Endothelial cell (in vitro differentiated cells): ENCODE measurements around the gene LAMC1. TPM values are rescaled to one million over a fixed set of nuclear protein-coding genes. Genes with fewer than 3 reads are reported as not detected.

Source experiments
- DNase-seq: peaks from one replicate; pipeline ENCODE4 v3.0.0; 2021; ENCODE audit warnings: low spot score
- H3K27ac Mint-ChIP-seq: one replicate; pipeline ENCODE4 v1.8.0; 2021; ENCODE audit warnings: mixed read lengths, inconsistent platforms; ENCODE audit not compliant: unreplicated experiment
- H3K27me3 Mint-ChIP-seq: one replicate; pipeline ENCODE4 v1.8.0; 2021; ENCODE audit warnings: mild to moderate bottlenecking, moderate library complexity, mixed read lengths, inconsistent platforms; ENCODE audit not compliant: unreplicated experiment
- H3K36me3 Mint-ChIP-seq: one replicate; pipeline ENCODE4 v1.8.0; 2021; ENCODE audit warnings: mild to moderate bottlenecking, low read depth, mixed read lengths, inconsistent platforms; ENCODE audit not compliant: unreplicated experiment
- H3K4me1 Mint-ChIP-seq: one replicate; pipeline ENCODE4 v1.8.0; 2021; ENCODE audit warnings: mild to moderate bottlenecking, mixed read lengths, inconsistent platforms; ENCODE audit not compliant: unreplicated experiment
- H3K4me3 Mint-ChIP-seq: one replicate; pipeline ENCODE4 v1.8.0; 2021; ENCODE audit warnings: mild to moderate bottlenecking, mixed read lengths, inconsistent platforms; ENCODE audit not compliant: unreplicated experiment
- H3K9me3 Mint-ChIP-seq: one replicate; pipeline ENCODE4 v1.8.0; 2021; ENCODE audit warnings: mixed read lengths, inconsistent platforms; ENCODE audit not compliant: unreplicated experiment
- CTCF ChIP-seq: fragments of 200-600 bp; sonication (generic); IDR thresholded peaks from one replicate; pipeline ENCODE4 v1.5.0; 2021; ENCODE audit warnings: antibody characterized with exemption; ENCODE audit not compliant: unreplicated experiment
- total RNA-seq: library from RNA; stranded (reverse); fragmentation: NEBNext Ultra II Directional; extraction: Animal tissue kit (Norgen Biotek cat#: 25700); gene quantifications from one replicate; pipeline ENCODE4 v1.2.1, GENCODE V29; 2021; ENCODE audit not compliant: unreplicated experiment

Gene LAMC1
- total RNA-seq, 1 donor from 2014 or later: 265 TPM

GRCh38 chr1:182984621-182985020 is 38.6 kb upstream of the LAMC1 start:
- H3K4me3 Mint-ChIP-seq: no peak overlapping the region

GRCh38 chr1:182985876-182986275 is 37.3 kb upstream of the LAMC1 start:
- H3K27me3 Mint-ChIP-seq: no peaks in the 10 kb centered on the region
- H3K9me3 Mint-ChIP-seq: no peaks in the 10 kb centered on the region
- H3K27ac Mint-ChIP-seq: no peak overlapping the region
- no peak for DNase-seq
- H3K36me3 Mint-ChIP-seq: no peaks in the 10 kb centered on the region
- no peak for TF ChIP-seq CTCF
- no peak overlapping the region for H3K4me3 Mint-ChIP-seq
- H3K4me1 Mint-ChIP-seq: no peaks in the 10 kb centered on the region

More at GRCh38 chr1:182984621-182985020, 38.6 kb upstream of the LAMC1 start:
- Mint-ChIP-seq H3K4me1 (no peaks in the 10 kb centered on the region), H3K27me3 (no peaks in the 10 kb centered on the region), H3K9me3 (no peaks in the 10 kb centered on the region), H3K36me3 (no peaks in the 10 kb centered on the region), H3K27ac (no peak overlapping the region)
- no peak for TF ChIP-seq CTCF
- no peak for DNase-seq

- no peak for DNase-seq
Observed at GRCh38 chr1:182990413-182991144, 32.6 kb upstream of the LAMC1 start.

GRCh38 chr1:182993746-182994145 is 29.5 kb upstream of the LAMC1 start:
- TF ChIP-seq CTCF: no peak
- no peak overlapping the region for H3K27ac Mint-ChIP-seq
- H3K36me3 Mint-ChIP-seq: no peaks in the 10 kb centered on the region
- no peaks in the 10 kb centered on the region for H3K9me3 Mint-ChIP-seq
- H3K27me3 Mint-ChIP-seq: no peaks in the 10 kb centered on the region
- H3K4me1 Mint-ChIP-seq: no peaks in the 10 kb centered on the region
- no peak for DNase-seq
- H3K4me3 Mint-ChIP-seq: no peak overlapping the region

More at GRCh38 chr1:182990413-182991144, 32.6 kb upstream of the LAMC1 start:
- Mint-ChIP-seq H3K4me1 (no peaks in the 10 kb centered on the region), H3K36me3 (no peaks in the 10 kb centered on the region), H3K27me3 (no peaks in the 10 kb centered on the region), H3K4me3 (no peak overlapping the region), H3K27ac (no peak overlapping the region), H3K9me3 (no peaks in the 10 kb centered on the region)
- no peak for TF ChIP-seq CTCF

GRCh38 chr1:182995894-182996293 is 27.3 kb upstream of the LAMC1 start:
- DNase-seq: no peak
- TF ChIP-seq CTCF: no peak
- H3K27me3 Mint-ChIP-seq: no peaks in the 10 kb centered on the region

More at GRCh38 chr1:182995894-182996293, 27.3 kb upstream of the LAMC1 start:
- Mint-ChIP-seq H3K27ac (peak overlapping the region; percentile 48), H3K36me3 (no peaks in the 10 kb centered on the region), H3K9me3 (no peaks in the 10 kb centered on the region), H3K4me3 (no peak overlapping the region), H3K4me1 (no peaks in the 10 kb centered on the region)
